Upper lobe of left lung (tissue), 4 donors: ENCODE measurements around the gene KCNMA1.

Experiments used
- CTCF ChIP-seq, 6 experiments: fragments of 450-650 bp in 4 of 6; fragments of 200-600 bp in 2 of 6; sonication (generic) in 2 of 6; IDR thresholded peaks; one replicate each; pipeline ENCODE4 v1.5.1; 2016 to 2019; ENCODE audit warnings: antibody characterized with exemption in 6 of 6
- EP300 ChIP-seq, 4 donors: sonication (generic); formaldehyde crosslinking; IDR thresholded peaks; one replicate each; pipeline ENCODE4 v1.5.1; 2017; ENCODE audit warnings: antibody characterized with exemption in 4 of 4, control low read depth in 2 of 4
- POLR2A ChIP-seq, 4 donors: fragments of 450-650 bp; IDR thresholded peaks; one replicate each; pipeline ENCODE4 v1.5.1; 2016 to 2017; ENCODE audit warnings: antibody characterized with exemption in 4 of 4, mild to moderate bottlenecking in 2 of 4

GRCh38 chr10:76899490-76899889 lies 738.1 kb downstream of the KCNMA1 start:
- TF ChIP-seq POLR2A (IDR thresholded peaks at IDR 0.05), result no peak
- no peak for TF ChIP-seq CTCF (IDR thresholded peaks at IDR 0.05)
- TF ChIP-seq EP300 (IDR thresholded peaks at IDR 0.05), result no peak
